Body of pancreas (tissue), 4 donors: ENCODE measurements around the gene PRKAA1.

Experiments
- POLR2A ChIP-seq, 3 donors: fragments of 450-650 bp; IDR thresholded peaks; one replicate each; pipeline ENCODE4 v1.6.1; 2016; ENCODE audit warnings: antibody characterized with exemption in 3 of 3, mild to moderate bottlenecking in 2 of 3
- TF ChIP-seq, protein P1 (sequence below), 7 experiments: fragments of 450-650 bp in 4 of 7; fragments of 200-600 bp in 3 of 7; sonication (generic) in 3 of 7; IDR thresholded peaks; one replicate each; pipeline ENCODE4 v1.5.1; 2016 to 2019; ENCODE audit warnings: antibody characterized with exemption in 7 of 7

DNA sequence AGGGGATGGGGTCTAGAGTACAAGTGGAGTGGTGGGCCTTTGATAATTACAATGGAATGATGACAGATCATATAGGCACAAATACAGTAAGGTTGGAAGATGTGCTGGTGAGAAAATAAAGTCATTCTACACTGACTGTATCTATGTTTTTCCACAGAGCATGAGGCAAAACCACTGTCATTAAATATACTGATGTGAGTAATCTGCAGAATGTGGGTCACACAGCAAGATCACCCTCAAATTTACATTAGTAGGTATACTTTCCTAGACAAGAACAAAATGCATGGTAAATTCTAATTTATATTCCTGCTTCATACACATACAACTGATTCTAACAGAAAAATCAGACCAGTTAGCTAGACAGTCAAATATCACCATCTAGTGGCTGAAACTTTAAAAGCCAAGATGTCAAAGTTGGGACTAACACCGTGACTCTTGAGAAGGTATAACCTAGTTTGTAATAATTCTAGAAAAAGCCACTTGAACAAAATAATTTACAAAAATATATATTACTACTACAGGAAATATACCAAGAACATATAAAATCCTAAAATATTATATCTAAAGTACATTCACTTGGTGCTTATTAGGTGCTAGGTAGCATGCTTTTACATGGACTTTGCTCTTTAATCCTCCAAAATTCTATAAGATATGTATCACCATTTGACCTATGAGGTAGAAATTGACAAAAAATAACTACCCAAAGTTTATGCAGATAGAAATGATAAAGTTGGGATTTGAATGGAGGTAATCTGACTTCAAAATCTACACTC is 61.9 kb downstream of the PRKAA1 start:
- TF ChIP-seq, protein P1, sequence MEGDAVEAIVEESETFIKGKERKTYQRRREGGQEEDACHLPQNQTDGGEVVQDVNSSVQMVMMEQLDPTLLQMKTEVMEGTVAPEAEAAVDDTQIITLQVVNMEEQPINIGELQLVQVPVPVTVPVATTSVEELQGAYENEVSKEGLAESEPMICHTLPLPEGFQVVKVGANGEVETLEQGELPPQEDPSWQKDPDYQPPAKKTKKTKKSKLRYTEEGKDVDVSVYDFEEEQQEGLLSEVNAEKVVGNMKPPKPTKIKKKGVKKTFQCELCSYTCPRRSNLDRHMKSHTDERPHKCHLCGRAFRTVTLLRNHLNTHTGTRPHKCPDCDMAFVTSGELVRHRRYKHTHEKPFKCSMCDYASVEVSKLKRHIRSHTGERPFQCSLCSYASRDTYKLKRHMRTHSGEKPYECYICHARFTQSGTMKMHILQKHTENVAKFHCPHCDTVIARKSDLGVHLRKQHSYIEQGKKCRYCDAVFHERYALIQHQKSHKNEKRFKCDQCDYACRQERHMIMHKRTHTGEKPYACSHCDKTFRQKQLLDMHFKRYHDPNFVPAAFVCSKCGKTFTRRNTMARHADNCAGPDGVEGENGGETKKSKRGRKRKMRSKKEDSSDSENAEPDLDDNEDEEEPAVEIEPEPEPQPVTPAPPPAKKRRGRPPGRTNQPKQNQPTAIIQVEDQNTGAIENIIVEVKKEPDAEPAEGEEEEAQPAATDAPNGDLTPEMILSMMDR (IDR thresholded peaks at IDR 0.05): peak; percentile 60 to 87 (median 83)
- no peak for TF ChIP-seq POLR2A (IDR thresholded peaks at IDR 0.05)
